ENCODE measurements around the gene TMEM86A. TPM values are rescaled to one million over a fixed set of nuclear protein-coding genes. Genes with fewer than 3 reads are reported as not detected.

Gene TMEM86A
- total and polyA plus RNA-seq, 2 experiments from 2014 or later, result 0.32 to 1.0 TPM

- Histone ChIP-seq H3K9ac (no peak overlapping the region), H3K27me3 (replicated peaks; ENCODE audit: insufficient read depth) (peaks cover 14% of the 10 kb centered on the region), H3K9me3 (ENCODE audit: low read depth) (no peaks in the 10 kb centered on the region), H3K27ac (no peak overlapping the region), H3K4me2 (ENCODE audit: unreplicated experiment) (no peak overlapping the region), H3F3A (ENCODE audit: insufficient read depth) (no peaks in the 10 kb centered on the region), H3K36me3 (ENCODE audit: low read depth) (no peaks in the 10 kb centered on the region), H3K79me2 (ENCODE audit: insufficient read depth) (no peaks in the 10 kb centered on the region), H4K20me1 (ENCODE audit: insufficient read depth) (no peaks in the 10 kb centered on the region), H3K4me1 (ENCODE audit: insufficient read depth) (no peaks in the 10 kb centered on the region), H2AFZ (peak overlapping the region; percentile 74), H3K9me2 (ENCODE audit: insufficient read depth) (no peaks in the 10 kb centered on the region), H3K4me3 (peak overlapping the region; percentile 49; the same call in 1 of the 2 replicates)
- in situ Hi-C loops (cut with MboI), result no loop called here
- peak; percentile 26 for DNase-seq
- TF ChIP-seq EZH2phosphoT487 (IDR thresholded peaks at IDR 0.05; ENCODE audit: insufficient read depth, low read depth), result no peak
- TF ChIP-seq EZH2 (IDR thresholded peaks at IDR 0.05; ENCODE audit: insufficient read depth, poor library complexity, severe bottlenecking), result no peak
- 15% methylated on average over 32 to 34 of the region's 34 CpGs for WGBS, 2 experiments (ENCODE audit: low coverage in 1 of 2, low lambda C conversion rate in 2 of 2, missing lambda C conversion rate in 2 of 2)
These were observed 8.0 kb downstream of the TMEM86A start for GRCh38 chr11:18706330-18707243.

- no peak overlapping the region for H3K4me3 ChIP-seq
- H4K20me1 ChIP-seq (ENCODE audit: insufficient read depth), result no peaks in the 10 kb centered on the region
- no peak overlapping the region for H2AFZ ChIP-seq
- TF ChIP-seq EZH2phosphoT487 (IDR thresholded peaks at IDR 0.05; ENCODE audit: insufficient read depth, low read depth) (no peak), EZH2 (IDR thresholded peaks at IDR 0.05; ENCODE audit: insufficient read depth, poor library complexity, severe bottlenecking) (no peak)
- no peak overlapping the region for H3K27ac ChIP-seq
- H3K9me3 ChIP-seq (ENCODE audit: low read depth), result no peaks in the 10 kb centered on the region
- H3K9ac ChIP-seq, result no peak overlapping the region
- DNase-seq, result no peak
- no peaks in the 10 kb centered on the region for H3K9me2 ChIP-seq (ENCODE audit: insufficient read depth)
- H3K4me1 ChIP-seq (ENCODE audit: insufficient read depth), result no peaks in the 10 kb centered on the region
- in situ Hi-C loops (cut with MboI), result no loop called here
- 78% methylated on average over 12 of the region's 12 CpGs for WGBS, 2 experiments (ENCODE audit: low coverage in 1 of 2, low lambda C conversion rate in 2 of 2, missing lambda C conversion rate in 2 of 2)
- H3K79me2 ChIP-seq (ENCODE audit: insufficient read depth), result no peaks in the 10 kb centered on the region
- no peak overlapping the region for H3K4me2 ChIP-seq (ENCODE audit: unreplicated experiment)
- no peaks in the 10 kb centered on the region for H3F3A ChIP-seq (ENCODE audit: insufficient read depth)
- peaks cover 14% of the 10 kb centered on the region for H3K27me3 ChIP-seq (replicated peaks; ENCODE audit: insufficient read depth)
- H3K36me3 ChIP-seq (ENCODE audit: low read depth), result no peaks in the 10 kb centered on the region
These were observed 9.3 kb downstream of the TMEM86A start for GRCh38 chr11:18707811-18708340.

GRCh38 chr11:18709414-18709813, 10.8 kb downstream of the TMEM86A start:
- no peak for DNase-seq
- Histone ChIP-seq H3K4me2 (ENCODE audit: unreplicated experiment) (no peak overlapping the region), H3K27ac (no peak overlapping the region), H3K27me3 (replicated peaks; ENCODE audit: insufficient read depth) (peaks cover 14% of the 10 kb centered on the region), H3K4me3 (no peak overlapping the region), H2AFZ (no peak overlapping the region), H4K20me1 (ENCODE audit: insufficient read depth) (no peaks in the 10 kb centered on the region), H3K9me3 (ENCODE audit: low read depth) (no peaks in the 10 kb centered on the region), H3K9ac (no peak overlapping the region), H3K9me2 (ENCODE audit: insufficient read depth) (no peaks in the 10 kb centered on the region), H3K4me1 (ENCODE audit: insufficient read depth) (no peaks in the 10 kb centered on the region), H3K79me2 (ENCODE audit: insufficient read depth) (no peaks in the 10 kb centered on the region), H3K36me3 (ENCODE audit: low read depth) (no peaks in the 10 kb centered on the region), H3F3A (ENCODE audit: insufficient read depth) (no peaks in the 10 kb centered on the region)
- 66 to 75% methylated on average over 4 of the region's 4 CpGs for WGBS, 2 experiments (ENCODE audit: low coverage in 1 of 2, low lambda C conversion rate in 2 of 2, missing lambda C conversion rate in 2 of 2)
- TF ChIP-seq EZH2 (IDR thresholded peaks at IDR 0.05; ENCODE audit: insufficient read depth, poor library complexity, severe bottlenecking) (no peak), EZH2phosphoT487 (IDR thresholded peaks at IDR 0.05; ENCODE audit: insufficient read depth, low read depth) (no peak)
- in situ Hi-C loops (cut with MboI), result no loop called here

GRCh38 chr11:18710545-18710944, 12.0 kb downstream of the TMEM86A start:
- Histone ChIP-seq H3K9ac (no peak overlapping the region), H3K4me3 (no peak overlapping the region), H3K9me2 (ENCODE audit: insufficient read depth) (no peaks in the 10 kb centered on the region), H3K9me3 (ENCODE audit: low read depth) (no peaks in the 10 kb centered on the region), H3K36me3 (ENCODE audit: low read depth) (no peaks in the 10 kb centered on the region), H3K4me1 (ENCODE audit: insufficient read depth) (no peaks in the 10 kb centered on the region), H3F3A (ENCODE audit: insufficient read depth) (no peaks in the 10 kb centered on the region), H4K20me1 (ENCODE audit: insufficient read depth) (no peaks in the 10 kb centered on the region), H3K27ac (no peak overlapping the region), H3K27me3 (replicated peaks; ENCODE audit: insufficient read depth) (peaks cover 14% of the 10 kb centered on the region), H3K79me2 (ENCODE audit: insufficient read depth) (no peaks in the 10 kb centered on the region), H2AFZ (no peak overlapping the region), H3K4me2 (ENCODE audit: unreplicated experiment) (no peak overlapping the region)
- in situ Hi-C loops (cut with MboI), result no loop called here
- WGBS, 2 experiments (ENCODE audit: low coverage in 1 of 2, low lambda C conversion rate in 2 of 2, missing lambda C conversion rate in 2 of 2), result 60 to 64% methylated on average over 5 of the region's 5 CpGs
- TF ChIP-seq EZH2phosphoT487 (IDR thresholded peaks at IDR 0.05; ENCODE audit: insufficient read depth, low read depth), result no peak
- no peak for TF ChIP-seq EZH2 (IDR thresholded peaks at IDR 0.05; ENCODE audit: insufficient read depth, poor library complexity, severe bottlenecking)
- no peak for DNase-seq
